ENCODE results near the gene CNNM3. TPM values are rescaled to one million over a fixed set of nuclear protein-coding genes. Genes with fewer than 3 reads are reported as not detected.
A peak's percentile ranks its signal among the peaks of the same experiment; 100 is the strongest.

Gene CNNM3
- total and polyA plus RNA-seq, 12 donors = 4.0 to 18.3 (median 13.1) TPM

DNA sequence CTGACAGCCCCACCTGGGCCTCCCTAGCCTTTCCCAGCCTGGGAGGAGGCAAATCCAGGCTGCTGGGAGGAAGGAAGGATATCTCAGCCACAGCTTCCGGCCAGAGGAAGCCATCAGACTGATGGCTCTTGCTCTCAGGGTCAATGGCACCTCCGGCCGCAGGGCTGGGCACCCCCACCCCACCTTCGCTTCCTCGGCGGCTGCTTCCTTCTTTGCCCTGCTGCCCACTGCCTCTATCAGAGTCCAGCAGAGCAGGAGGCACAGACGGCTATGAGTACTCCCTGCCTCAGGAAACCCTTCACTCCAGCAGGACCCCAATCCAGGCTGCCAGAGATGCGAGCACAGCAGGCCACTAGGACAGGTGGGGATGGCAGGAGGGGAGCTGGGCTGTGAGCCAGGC lies 50.5 kb downstream of the CNNM3 start:
- Histone ChIP-seq H3K27me3 (peaks cover 0 to 46% (median 0%) of the 10 kb centered on the region in 7 donors), H3K4me3 (peak overlapping the region in 7 of 10 donors; percentile 72 to 100 (median 98)), H3K4me1 (peaks cover 16 to 71% (median 63%) of the 10 kb centered on the region in 9 donors), H3K36me3 (peaks cover 9 to 66% (median 50%) of the 10 kb centered on the region in 9 donors), H3K27ac (peak overlapping the region in 9 of 10 donors; percentile 98 to 100 (median 100)), H3K9me3 (no peaks in the 10 kb centered on the region)
- DNase-seq (no peak), ATAC-seq (no peak)
- intact Hi-C loops (cut with DNase I) = loop anchor here in 1 of 10 donors (5.0 kb wide), 1 partner anchor 41 kb away; no protein-coding TSS in a partner anchor
- TF ChIP-seq, protein P1, sequence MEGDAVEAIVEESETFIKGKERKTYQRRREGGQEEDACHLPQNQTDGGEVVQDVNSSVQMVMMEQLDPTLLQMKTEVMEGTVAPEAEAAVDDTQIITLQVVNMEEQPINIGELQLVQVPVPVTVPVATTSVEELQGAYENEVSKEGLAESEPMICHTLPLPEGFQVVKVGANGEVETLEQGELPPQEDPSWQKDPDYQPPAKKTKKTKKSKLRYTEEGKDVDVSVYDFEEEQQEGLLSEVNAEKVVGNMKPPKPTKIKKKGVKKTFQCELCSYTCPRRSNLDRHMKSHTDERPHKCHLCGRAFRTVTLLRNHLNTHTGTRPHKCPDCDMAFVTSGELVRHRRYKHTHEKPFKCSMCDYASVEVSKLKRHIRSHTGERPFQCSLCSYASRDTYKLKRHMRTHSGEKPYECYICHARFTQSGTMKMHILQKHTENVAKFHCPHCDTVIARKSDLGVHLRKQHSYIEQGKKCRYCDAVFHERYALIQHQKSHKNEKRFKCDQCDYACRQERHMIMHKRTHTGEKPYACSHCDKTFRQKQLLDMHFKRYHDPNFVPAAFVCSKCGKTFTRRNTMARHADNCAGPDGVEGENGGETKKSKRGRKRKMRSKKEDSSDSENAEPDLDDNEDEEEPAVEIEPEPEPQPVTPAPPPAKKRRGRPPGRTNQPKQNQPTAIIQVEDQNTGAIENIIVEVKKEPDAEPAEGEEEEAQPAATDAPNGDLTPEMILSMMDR (IDR thresholded peaks at IDR 0.05) = no peak
- WGBS, 2 donors = 40 to 45% methylated on average over 8 of the region's 8 CpGs

DNA sequence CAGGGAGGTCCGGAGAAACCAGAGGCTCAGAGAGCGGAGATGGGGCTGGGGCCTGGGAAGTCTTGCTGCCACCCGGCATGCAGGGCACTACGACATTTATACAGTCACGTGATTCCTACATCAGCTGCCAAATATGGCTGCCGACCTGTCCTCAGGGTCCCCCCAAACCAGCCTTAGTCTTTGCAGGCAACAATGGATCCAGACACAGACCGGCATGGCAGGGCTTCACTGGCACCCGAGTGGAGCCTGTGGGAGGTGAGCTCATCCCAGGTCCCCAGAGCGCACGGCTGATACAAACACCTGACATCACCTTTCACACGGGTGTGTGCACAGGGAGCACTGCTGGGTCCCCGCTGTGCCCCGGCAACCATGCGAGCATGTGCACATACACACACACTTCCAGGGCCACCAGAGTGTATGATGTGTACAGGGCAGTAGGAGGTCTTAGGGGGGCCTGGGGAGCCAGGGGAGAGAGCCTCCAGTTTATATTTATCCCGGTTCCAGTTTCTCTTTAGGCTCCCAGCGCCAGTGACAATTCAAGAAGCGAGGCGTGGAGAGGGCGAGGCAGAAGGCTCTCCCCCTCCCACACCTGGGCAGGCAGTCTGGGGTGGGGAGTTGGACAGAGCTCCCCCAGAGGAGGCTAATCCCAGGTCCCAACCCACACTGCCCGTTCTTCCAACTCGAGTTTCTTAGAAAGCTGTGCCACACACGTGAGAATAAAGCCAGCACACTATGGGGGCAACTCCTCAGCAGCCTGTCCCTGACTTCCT lies 51.1 kb downstream of the CNNM3 start:
- Histone ChIP-seq H3K4me1 (peaks cover 16 to 71% (median 59%) of the 10 kb centered on the region in 9 donors), H3K4me3 (peak overlapping the region; percentile 72 to 100 (median 98)), H3K27me3 (peaks cover 0 to 51% (median 0%) of the 10 kb centered on the region in 7 donors), H3K36me3 (peaks cover 9 to 60% (median 44%) of the 10 kb centered on the region in 9 donors), H3K27ac (peak overlapping the region in 9 of 10 donors; percentile 98 to 100 (median 100)), H3K9me3 (no peaks in the 10 kb centered on the region)
- WGBS, 2 donors = 40 to 46% methylated on average over 22 of the region's 22 CpGs
- TF ChIP-seq, protein P1 (IDR thresholded peaks at IDR 0.05) = no peak
- intact Hi-C loops (cut with DNase I) = loop anchor here in 1 of 10 donors (5.0 kb wide), 1 partner anchor 40 kb away; no protein-coding TSS in a partner anchor
- DNase-seq = no peak
- no peak for ATAC-seq

GRCh38 chr2:96867756-96868554 lies 51.9 kb downstream of the CNNM3 start:
- no peaks in the 10 kb centered on the region for H3K9me3 ChIP-seq
- H3K36me3 ChIP-seq = peaks cover 9 to 53% (median 38%) of the 10 kb centered on the region in 9 donors
- TF ChIP-seq, protein P1 (IDR thresholded peaks at IDR 0.05) = no peak
- ATAC-seq = peak in 1 of 8 donors; percentile 1
- peak overlapping the region; percentile 87 to 100 (median 100) for H3K27ac ChIP-seq
- intact Hi-C loops (cut with DNase I) = loop anchor here in 5 of 10 donors (2.0 to 5.0 kb wide), 4 partner anchors 39 to 49 kb away; no protein-coding TSS in a partner anchor
- 18 to 19% methylated on average over 27 of the region's 27 CpGs for WGBS, 2 donors
- H3K4me1 ChIP-seq = peaks cover 16 to 79% (median 64%) of the 10 kb centered on the region in 9 donors
- DNase-seq = no peak
- peak overlapping the region; percentile 72 to 100 (median 98) for H3K4me3 ChIP-seq
- H3K27me3 ChIP-seq = peaks cover 0 to 56% (median 0%) of the 10 kb centered on the region in 7 donors
